T-helper 1 cell treated with Interleukin-12 subunit alpha and Interleukin-12 subunit beta and Interleukin-4 antibody, amounts not matched to agents 30 ng/mL and 1 ng/mL, for 36 hours (primary cell): ENCODE data around the gene FOXN4. TPM values are rescaled to one million over a fixed set of nuclear protein-coding genes. Genes with fewer than 3 reads are reported as not detected.

Source experiments
- intact Hi-C: fragments of 100-400 bp; cut with micrococcal nuclease; formaldehyde crosslinking; loops from one replicate; pipeline ENCODE4 v1.15.1; 2024
- total RNA-seq: library from RNA; stranded (reverse); gene quantifications from 2 replicates; pipeline ENCODE4 v1.2.3, GENCODE V29; 2022

Gene FOXN4
- total RNA-seq, 1 donor from 2014 or later = not detected

GRCh38 chr12:109258607-109259544 lies 50.2 kb downstream of the FOXN4 start:
- intact Hi-C loops = no loop called here

GRCh38 chr12:109258201-109258600 lies 50.9 kb downstream of the FOXN4 start:
- intact Hi-C loops = no loop called here

GRCh38 chr12:109256011-109256410 lies 53.1 kb downstream of the FOXN4 start:
- intact Hi-C loops = no loop called here

GRCh38 chr12:109255377-109255776 lies 53.7 kb downstream of the FOXN4 start:
- intact Hi-C loops = no loop called here

- intact Hi-C loops = no loop called here
Measured at GRCh38 chr12:109253913-109254544, 55.1 kb downstream of the FOXN4 start.

- intact Hi-C loops = no loop called here
Measured at GRCh38 chr12:109252799-109253198, 56.3 kb downstream of the FOXN4 start.

- intact Hi-C loops = no loop called here
Measured at GRCh38 chr12:109250523-109250922, 58.6 kb downstream of the FOXN4 start.

- intact Hi-C loops = no loop called here
Measured at GRCh38 chr12:109247831-109248654, 61.0 kb downstream of the FOXN4 start.

GRCh38 chr12:109246221-109246620 lies 62.9 kb downstream of the FOXN4 start:
- intact Hi-C loops = no loop called here

- intact Hi-C loops = no loop called here
Measured at GRCh38 chr12:109244073-109244472, 65.0 kb downstream of the FOXN4 start.

- intact Hi-C loops = no loop called here
Measured at GRCh38 chr12:109241936-109242335, 67.1 kb downstream of the FOXN4 start.

- intact Hi-C loops = no loop called here
Measured at GRCh38 chr12:109240365-109240764, 68.7 kb downstream of the FOXN4 start.

GRCh38 chr12:109239691-109240090 lies 69.4 kb downstream of the FOXN4 start:
- intact Hi-C loops = no loop called here

GRCh38 chr12:109239179-109239578 lies 69.9 kb downstream of the FOXN4 start:
- intact Hi-C loops = no loop called here

- intact Hi-C loops = no loop called here
Measured at GRCh38 chr12:109236257-109236656, 72.8 kb downstream of the FOXN4 start.

- intact Hi-C loops = no loop called here
Measured at GRCh38 chr12:109234012-109234411, 75.1 kb downstream of the FOXN4 start.

- intact Hi-C loops = no loop called here
Measured at GRCh38 chr12:109232731-109233130, 76.4 kb downstream of the FOXN4 start.

- intact Hi-C loops = no loop called here
Measured at GRCh38 chr12:109230193-109230592, 78.9 kb downstream of the FOXN4 start.

- intact Hi-C loops = no loop called here
Measured at GRCh38 chr12:109228664-109229063, 80.4 kb downstream of the FOXN4 start.
